Esophagus muscularis mucosa (tissue), 3 donors: ENCODE data around the gene GPATCH3.

ENCODE experiments used
- CTCF ChIP-seq, 3 experiments: fragments of 200-600 bp in 2 of 3; fragments of 450-650 bp in 1 of 3; sonication (generic) in 2 of 3; IDR thresholded peaks; one replicate each; pipeline ENCODE4 v1.5.1; 2017 to 2019; ENCODE audit warnings: antibody characterized with exemption in 3 of 3, mild to moderate bottlenecking in 2 of 3, moderate library complexity in 1 of 3
- POLR2A ChIP-seq: fragments of 450-650 bp; IDR thresholded peaks from one replicate; pipeline ENCODE4 v1.6.1; 2017; ENCODE audit warnings: antibody characterized with exemption, moderate library complexity, mild to moderate bottlenecking, low read depth

- TF ChIP-seq CTCF (IDR thresholded peaks at IDR 0.05) (no peak), POLR2A (no peak)
Measured at GRCh38 chr1:26941311-26941710, 41.0 kb upstream of the GPATCH3 start.
